ENCODE results near the gene FYB1. TPM values are rescaled to one million over a fixed set of nuclear protein-coding genes. Genes with fewer than 3 reads are reported as not detected.

The FYB1 gene
- total RNA-seq, 1 experiment from 2014 or later, result 0.52 TPM

GRCh38 chr5:39076101-39076756 is 143.1 kb downstream of the FYB1 start (continued):
- TF ChIP-seq ETV6 (CRISPR knock-in tag; IDR thresholded peaks at IDR 0.05) (no peak), SP1 (CRISPR knock-in tag; conservative IDR thresholded peaks at IDR 0.05) (no peak)

- ATAC-seq (peak; percentile 71), DNase-seq (ENCODE audit: low spot score) (peak; percentile 86)
- Mint-ChIP-seq H3K9me3 (no peaks in the 10 kb centered on the region), H3K4me3 (peak within 1 kb of the TSS; percentile 97), H3K4me1 (peaks cover 35% of the 10 kb centered on the region), H3K27me3 (ENCODE audit: low read depth) (no peaks in the 10 kb centered on the region), H3K36me3 (no peaks in the 10 kb centered on the region), H3K27ac (peak within 1 kb of the TSS; percentile 99)
- ChIA-PET CTCF (no interaction called here), POLR2A (no interaction called here)
- TF ChIP-seq ZNF263 (CRISPR knock-in tag; IDR thresholded peaks at IDR 0.05; ENCODE audit: low read depth) (peak; percentile 34; the same call in 1 of the 2 replicates), ZNF425 (CRISPR knock-in tag; conservative IDR thresholded peaks at IDR 0.05) (no peak), ZBTB43 (CRISPR knock-in tag; IDR thresholded peaks at IDR 0.05) (peak; percentile 84; the same call in 1 of the 2 replicates), GABPB1 (CRISPR knock-in tag; IDR thresholded peaks at IDR 0.05) (no peak), MLX (CRISPR knock-in tag; IDR thresholded peaks at IDR 0.05) (no peak), STAT6 (CRISPR knock-in tag; conservative IDR thresholded peaks at IDR 0.05; ENCODE audit: low read depth) (no peak), USF1 (CRISPR knock-in tag; IDR thresholded peaks at IDR 0.05) (peak; percentile 14; the same call in 1 of the 2 replicates), ZNF219 (CRISPR knock-in tag; IDR thresholded peaks at IDR 0.05; ENCODE audit: borderline replicate concordance) (no peak), TCF7 (CRISPR knock-in tag; IDR thresholded peaks at IDR 0.05; ENCODE audit: low read depth) (0 out of 2 replicates have a peak, but pooled peaks have one; percentile 23), ETV6 (CRISPR knock-in tag; IDR thresholded peaks at IDR 0.05) (peak; percentile 74; the same call in 1 of the 2 replicates), ERG (CRISPR knock-in tag; IDR thresholded peaks at IDR 0.05) (no peak), ATF3 (CRISPR knock-in tag; conservative IDR thresholded peaks at IDR 0.05) (no peak), CDX4 (CRISPR knock-in tag; IDR thresholded peaks at IDR 0.05; ENCODE audit: borderline replicate concordance) (no peak), SOX15 (CRISPR knock-in tag; IDR thresholded peaks at IDR 0.05) (no peak), PRDM15 (CRISPR knock-in tag; IDR thresholded peaks at IDR 0.05) (no peak), PREB (CRISPR knock-in tag; IDR thresholded peaks at IDR 0.05; ENCODE audit: borderline replicate concordance) (no peak)
Observed at GRCh38 chr5:39074017-39074814, 145.1 kb downstream of the FYB1 start, which contains the start of gene RICTOR. Gene RICTOR, minus strand, starts transcription at chr5:39074399. Its CDS starts 22 bp downstream, at chr5:39074377.

Data from WTC11 (cell line).